ENCODE measurements around the gene TPI1. TPM values are rescaled to one million over a fixed set of nuclear protein-coding genes. Genes with fewer than 3 reads are reported as not detected.
"Not testable (repeated sequence)": the region's sequence is repeated elsewhere in the genome, so short reads cannot be mapped to it uniquely, and the experiment has no call there.

Gene TPI1
- total RNA-seq, 1 donor from 2014 or later, result 832 TPM

- ATAC-seq, result no peak
- DNase-seq (ENCODE audit: missing footprints), result no peak
- intact Hi-C loops (cut with DNase I), result no loop called here
Observed at GRCh38 chr12:6860942-6861341, 6.4 kb upstream of the TPI1 start.

- DNase-seq (ENCODE audit: missing footprints) (no peak), ATAC-seq (no peak)
- intact Hi-C loops (cut with DNase I), result no loop called here
Observed at GRCh38 chr12:6861391-6861790, 5.9 kb upstream of the TPI1 start.

- ATAC-seq, result no peak
- DNase-seq (ENCODE audit: missing footprints), result no peak
- intact Hi-C loops (cut with DNase I), result no loop called here
Observed at GRCh38 chr12:6863033-6863432, 4.3 kb upstream of the TPI1 start.

GRCh38 chr12:6863586-6864321 lies 3.6 kb upstream of the TPI1 start:
- no peak for DNase-seq (ENCODE audit: missing footprints)
- intact Hi-C loops (cut with DNase I), result no loop called here

GRCh38 chr12:6865307-6865706 lies 2.0 kb upstream of the TPI1 start:
- ATAC-seq; intact Hi-C loops (cut with DNase I); DNase-seq (ENCODE audit: missing footprints): not testable (repeated sequence)

More at GRCh38 chr12:6863586-6864321, 3.6 kb upstream of the TPI1 start:
- ATAC-seq, result no peak

GRCh38 chr12:6866163-6866919 lies 990 bp upstream of the TPI1 start:
- ATAC-seq (no peak), DNase-seq (ENCODE audit: missing footprints) (no peak)
- intact Hi-C loops (cut with DNase I), result no loop called here

- intact Hi-C loops (cut with DNase I), result no loop called here
- DNase-seq (ENCODE audit: missing footprints), result no peak
- ATAC-seq, result peak; percentile 7
Observed at GRCh38 chr12:6866920-6867412, 365 bp upstream of the TPI1 start.

- ATAC-seq, result no peak
- no peak for DNase-seq (ENCODE audit: missing footprints)
- intact Hi-C loops (cut with DNase I), result no loop called here
Observed at GRCh38 chr12:6868211-6869048, 1.1 kb downstream of the TPI1 start.

GRCh38 chr12:6869049-6870021 lies 2.0 kb downstream of the TPI1 start:
- ATAC-seq (no peak), DNase-seq (ENCODE audit: missing footprints) (no peak)
- intact Hi-C loops (cut with DNase I), result loop anchor here (5.0 to 10.0 kb wide), 2 partner anchors 73 to 235 kb away; partner anchors contain the start of genes C12orf57, C1RL and RNU7-1

- not testable (repeated sequence) for DNase-seq (ENCODE audit: missing footprints); ATAC-seq
- intact Hi-C loops (cut with DNase I), result loop anchor here (5.0 to 10.0 kb wide), 2 partner anchors 72 to 234 kb away; partner anchors contain the start of genes C12orf57, C1RL and RNU7-1
Observed at GRCh38 chr12:6870304-6870703, 3.0 kb downstream of the TPI1 start.

- DNase-seq (ENCODE audit: missing footprints) (no peak), ATAC-seq (no peak)
- intact Hi-C loops (cut with DNase I), result loop anchor here (5.0 to 10.0 kb wide), 2 partner anchors 71 to 233 kb away; partner anchors contain the start of genes C12orf57, C1RL and RNU7-1
Observed at GRCh38 chr12:6871052-6871957, 4.0 kb downstream of the TPI1 start.

- intact Hi-C loops (cut with DNase I), result loop anchor here (2.0 to 10.0 kb wide), 3 partner anchors 18 to 232 kb away; partner anchors contain the start of genes C12orf57, C1RL and RNU7-1
- DNase-seq (ENCODE audit: missing footprints) (peak; percentile 93), ATAC-seq (peak; percentile 75)
Observed at GRCh38 chr12:6872073-6873048, 5.0 kb downstream of the TPI1 start.

- DNase-seq (ENCODE audit: missing footprints) (peak; percentile 99), ATAC-seq (peak; percentile 95)
- intact Hi-C loops (cut with DNase I), result loop anchor here (2.0 to 10.0 kb wide), 3 partner anchors 17 to 231 kb away; partner anchors contain the start of genes C12orf57, C1RL and RNU7-1
Observed at GRCh38 chr12:6873094-6874014, 6.0 kb downstream of the TPI1 start, which contains the start of gene SPSB2. Gene SPSB2, minus strand, starts transcription at chr12:6873303. Its CDS starts 402 bp downstream, at chr12:6872901.

GRCh38 chr12:6874015-6874368 lies 6.7 kb downstream of the TPI1 start:
- intact Hi-C loops (cut with DNase I), result loop anchor here (5.0 to 10.0 kb wide), 2 partner anchors 68 to 231 kb away; partner anchors contain the start of genes C12orf57, C1RL and RNU7-1
- ATAC-seq; DNase-seq (ENCODE audit: missing footprints): not testable (repeated sequence)
